GM18867 (cell line): ENCODE results near the gene NMNAT1.
"Not testable (repeated sequence)": the region's sequence is repeated elsewhere in the genome, so short reads cannot be mapped to it uniquely, and the experiment has no call there.

Source experiments
- ATAC-seq: cut with Tn5 transposase; IDR thresholded peaks from one replicate; pipeline ENCODE4 v1.9.1; 2021; ENCODE audit warnings: mild to moderate bottlenecking, moderate library complexity; ENCODE audit not compliant: unreplicated experiment

Gene NMNAT1

GRCh38 chr1:9917901-9918300 lies 25.4 kb upstream of the NMNAT1 start:
- ATAC-seq, result no peak

- ATAC-seq, result no peak
Measured at GRCh38 chr1:9920606-9921005, 22.7 kb upstream of the NMNAT1 start.

- no peak for ATAC-seq
Measured at GRCh38 chr1:9922342-9922741, 20.9 kb upstream of the NMNAT1 start.

GRCh38 chr1:9927259-9927658 lies 16.0 kb upstream of the NMNAT1 start:
- ATAC-seq, result no peak

- no peak for ATAC-seq
Measured at GRCh38 chr1:9929431-9930385, 13.6 kb upstream of the NMNAT1 start.

- ATAC-seq, result peak; percentile 36
Measured at GRCh38 chr1:9942399-9942938, 806 bp upstream of the NMNAT1 start.

GRCh38 chr1:9946315-9946714 lies 3.0 kb downstream of the NMNAT1 start:
- no peak for ATAC-seq

- ATAC-seq, result no peak
Measured at GRCh38 chr1:9957726-9958125, 14.5 kb downstream of the NMNAT1 start.

- ATAC-seq, result no peak
Measured at GRCh38 chr1:9960011-9960410, 16.7 kb downstream of the NMNAT1 start.

- ATAC-seq, result no peak
Measured at GRCh38 chr1:9960706-9961562, 17.7 kb downstream of the NMNAT1 start.

- no peak for ATAC-seq
Measured at GRCh38 chr1:9984253-9984652, 41.0 kb downstream of the NMNAT1 start.

GRCh38 chr1:9985001-9985400 lies 41.7 kb downstream of the NMNAT1 start:
- no peak for ATAC-seq

- no peak for ATAC-seq
Measured at GRCh38 chr1:9989773-9990172, 46.5 kb downstream of the NMNAT1 start.

- no peak for ATAC-seq
Measured at GRCh38 chr1:9990944-9991343, 47.7 kb downstream of the NMNAT1 start.

GRCh38 chr1:9992910-9993309 lies 49.6 kb downstream of the NMNAT1 start:
- ATAC-seq, result no peak

GRCh38 chr1:9993561-9994075 lies 50.3 kb downstream of the NMNAT1 start:
- no peak for ATAC-seq

- ATAC-seq, result no peak
Measured at GRCh38 chr1:9996624-9997582, 53.6 kb downstream of the NMNAT1 start, which contains the start of gene RBP7. Gene RBP7, plus strand, starts transcription at chr1:9997228. Its CDS starts 31 bp downstream, at chr1:9997259.

- ATAC-seq, result no peak
Measured at GRCh38 chr1:10001016-10001665, 57.9 kb downstream of the NMNAT1 start.

GRCh38 chr1:10005248-10005647 lies 62.0 kb downstream of the NMNAT1 start:
- not testable (repeated sequence) for ATAC-seq
